Keratinocyte (primary cell): ENCODE results near the gene NUDT14. TPM values are rescaled to one million over a fixed set of nuclear protein-coding genes. Genes with fewer than 3 reads are reported as not detected.

Source experiments
- DNase-seq: peaks from one replicate; pipeline ENCODE4 v3.0.0-alpha.2; 2011; ENCODE audit warnings: low read depth, missing footprints, low spot score
- FAIRE-seq: peaks from 2 replicates; lab custom pipeline; 2011; peaks lifted over from hg19 to GRCh38; lab: Jason Lieb, UNC
- H2AFZ ChIP-seq: 2 replicates; pipeline ENCODE4 v1.6.0; 2012; ENCODE audit warnings: low read length, control low read depth, inconsistent platforms; ENCODE audit not compliant: control insufficient read depth
- H3K27ac ChIP-seq: 2 replicates; pipeline ENCODE4 v1.5.1; 2011; ENCODE audit warnings: low read length; ENCODE audit not compliant: control insufficient read depth, insufficient read depth
- H3K27me3 ChIP-seq: 3 replicates; pipeline ENCODE4 v1.6.0; 2011; ENCODE audit warnings: low read length; ENCODE audit not compliant: control insufficient read depth, insufficient read depth; ENCODE audit errors: extremely low read depth
- H3K36me3 ChIP-seq, 2 experiments: 2 replicates in 1 of 2; 3 replicates in 1 of 2; pipeline ENCODE4 v1.5.1; 2011; ENCODE audit warnings: low read length in 2 of 2, mild to moderate bottlenecking in 1 of 2; ENCODE audit not compliant: control insufficient read depth in 2 of 2, insufficient read depth in 2 of 2; ENCODE audit errors: extremely low read depth in 1 of 2
- H3K4me1 ChIP-seq: 3 replicates; pipeline ENCODE4 v1.5.1; 2011; ENCODE audit warnings: low read length; ENCODE audit not compliant: control insufficient read depth, insufficient read depth; ENCODE audit errors: extremely low read depth
- H3K4me2 ChIP-seq: 3 replicates; pipeline ENCODE4 v1.6.0; 2011; ENCODE audit warnings: low read depth, low read length; ENCODE audit not compliant: control insufficient read depth, insufficient read depth; ENCODE audit errors: extremely low read depth
- H3K4me3 ChIP-seq, 3 experiments: fragments of 200-600 bp in 1 of 3; sonication (generic) in 1 of 3; 2 replicates in 2 of 3; 3 replicates in 1 of 3; pipeline ENCODE4 v1.5.1; 2011 to 2016; ENCODE audit warnings: low read length in 3 of 3, mild to moderate bottlenecking in 3 of 3, control low read depth in 2 of 3, inconsistent platforms in 1 of 3, low read depth in 1 of 3, mixed read lengths in 1 of 3, mixed run types in 1 of 3, moderate library complexity in 1 of 3; ENCODE audit not compliant: control insufficient read depth in 2 of 3, insufficient read depth in 2 of 3; ENCODE audit errors: extremely low read depth in 1 of 3
- H3K79me2 ChIP-seq: 2 replicates; pipeline ENCODE4 v1.6.0; 2012; ENCODE audit warnings: low read length; ENCODE audit not compliant: control insufficient read depth, insufficient read depth
- H3K9ac ChIP-seq: 3 replicates; pipeline ENCODE4 v1.6.0; 2011; ENCODE audit warnings: low read length; ENCODE audit not compliant: control insufficient read depth, insufficient read depth; ENCODE audit errors: extremely low read depth
- H3K9me1 ChIP-seq: 3 replicates; pipeline ENCODE4 v1.6.0; 2011; ENCODE audit warnings: low read length; ENCODE audit not compliant: control insufficient read depth, insufficient read depth; ENCODE audit errors: extremely low read depth
- H3K9me3 ChIP-seq: 2 replicates; pipeline ENCODE4 v1.5.1; 2012; ENCODE audit warnings: low read depth, low read length; ENCODE audit not compliant: control insufficient read depth
- H4K20me1 ChIP-seq: 3 replicates; pipeline ENCODE4 v1.6.0; 2011; ENCODE audit warnings: low read length; ENCODE audit not compliant: control insufficient read depth, insufficient read depth; ENCODE audit errors: extremely low read depth
- EZH2 ChIP-seq: IDR thresholded peaks from one replicate; pipeline ENCODE4 v1.6.1; 2012; ENCODE audit warnings: inconsistent platforms, mild to moderate bottlenecking, low read length, moderate library complexity
- dilution Hi-C: fragments of 300-500 bp; cut with MboI; formaldehyde crosslinking; loops from one replicate; pipeline ENCODE4 v1.7.0; 2020; ENCODE audit warnings: low sequenced_read_pairs; ENCODE audit not compliant: extremely low pct_ligation_motif_present
- polyA plus RNA-seq, 5 experiments: library from polyadenylated mRNA; depleted of rRNA in 3 of 5; stranded (reverse) in 3 of 5; stranded (forward) in 1 of 5; unstranded in 1 of 5; fragments of >200 nt; gene quantifications; 1 replicate in 1 of 5; 2 replicates in 3 of 5; 3 replicates in 1 of 5; pipeline versions ENCODE4 v1.2.1 to v1.2.3, GENCODE V29; 2011 to 2012; ENCODE audit warnings: missing spikeins in 2 of 5, low read depth in 1 of 5, low replicate concordance in 1 of 5
- TF ChIP-seq, protein P1 (sequence below), 3 experiments: IDR thresholded peaks in 1 of 3; conservative IDR thresholded peaks in 1 of 3; optimal IDR thresholded peaks in 1 of 3; 2 replicates in 2 of 3; 3 replicates in 1 of 3; pipeline versions ENCODE3 to v1.5.1; 2011; ENCODE audit warnings: low read length in 3 of 3, mild to moderate bottlenecking in 3 of 3, moderate library complexity in 2 of 3, control low read depth in 1 of 3, inconsistent platforms in 1 of 3; ENCODE audit not compliant: insufficient read depth in 2 of 3; ENCODE audit errors: extremely low read depth in 1 of 3

NUDT14 gene
- polyA plus RNA-seq, 1 donor (not counting 4 experiments of a cell fraction or from before 2014, with no cell fraction given) = 15.6 TPM

DNA sequence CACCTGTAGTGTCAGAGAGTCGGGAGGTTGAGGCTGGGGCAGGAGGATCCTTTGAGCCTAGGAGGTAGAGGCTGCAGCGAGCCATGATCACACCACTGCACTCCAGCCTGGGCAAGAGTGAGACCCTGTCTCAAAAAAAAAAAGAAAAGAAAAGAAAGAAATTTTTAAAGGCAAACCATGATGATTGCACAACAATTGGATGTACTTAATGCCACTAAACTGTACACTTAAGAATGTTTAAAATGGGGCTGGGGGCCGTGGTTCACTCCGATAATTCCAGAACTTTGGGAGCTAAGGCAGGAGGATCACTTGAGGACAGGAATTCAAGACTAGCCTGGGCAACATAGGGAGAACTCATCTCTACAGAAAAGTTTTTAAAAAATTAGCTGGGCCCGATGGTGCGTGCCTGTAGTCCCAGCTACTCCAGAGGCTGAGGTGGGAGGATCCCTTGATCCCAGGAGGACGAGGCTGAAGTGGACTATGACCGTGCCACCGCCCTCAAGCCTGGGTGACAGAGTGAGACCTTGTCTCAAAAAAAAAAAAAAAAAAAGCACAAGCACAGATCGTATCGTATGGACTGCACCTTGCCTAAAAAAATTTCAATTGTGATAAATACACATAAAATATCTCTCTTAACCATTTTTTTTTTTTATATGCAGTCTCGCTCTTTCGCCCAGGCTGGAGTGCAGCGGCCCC lies 45.3 kb downstream of the NUDT14 start:
- no peak overlapping the region for H3K9ac ChIP-seq
- DNase-seq = no peak

DNA sequence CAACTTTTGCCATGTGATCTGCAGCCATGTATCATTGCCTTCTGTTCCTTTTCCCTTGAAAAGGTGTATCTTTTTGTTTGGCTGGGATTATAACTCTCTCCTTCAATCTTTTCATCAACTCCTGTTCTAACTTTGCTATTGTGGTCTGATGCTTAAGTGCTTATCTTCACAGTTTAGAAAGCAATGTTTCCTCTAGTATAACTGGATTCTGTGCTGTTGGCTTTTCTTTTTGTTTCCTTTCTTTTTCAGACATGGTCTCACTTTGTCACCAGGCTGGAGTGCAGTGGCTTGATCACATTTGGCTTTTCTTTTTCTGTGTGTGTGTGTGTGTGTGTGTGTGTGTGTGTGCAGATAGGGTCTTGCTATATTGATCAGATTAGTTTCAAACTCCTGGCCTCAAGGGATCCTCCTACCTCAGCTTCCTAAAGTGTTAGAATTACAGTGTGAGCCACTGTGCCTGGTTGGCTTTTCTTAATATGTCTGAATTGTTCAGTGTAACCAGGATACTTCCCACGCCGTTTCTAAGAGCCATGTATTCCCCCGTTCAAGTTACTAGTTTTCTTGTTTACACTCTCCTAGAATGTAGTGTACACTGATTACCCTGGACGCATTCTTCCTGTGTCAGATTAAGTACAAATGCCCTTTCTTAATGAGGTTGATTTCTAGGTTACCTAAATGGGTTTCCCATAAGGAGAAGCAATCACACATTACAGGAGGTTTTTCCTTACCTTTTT lies 48.0 kb downstream of the NUDT14 start:
- Histone ChIP-seq H3K79me2 (no peaks in the 10 kb centered on the region), H3K4me2 (no peak overlapping the region), H3K9me3 (no peaks in the 10 kb centered on the region), H3K9ac (no peak overlapping the region), H3K27ac (no peak overlapping the region), H3K4me3 (no peak overlapping the region), H2AFZ (no peak overlapping the region), H3K27me3 (no peaks in the 10 kb centered on the region), H3K4me1 (no peaks in the 10 kb centered on the region), H3K9me1 (no peaks in the 10 kb centered on the region), H3K36me3 (no peaks in the 10 kb centered on the region), H4K20me1 (no peaks in the 10 kb centered on the region)
- TF ChIP-seq, protein P1, sequence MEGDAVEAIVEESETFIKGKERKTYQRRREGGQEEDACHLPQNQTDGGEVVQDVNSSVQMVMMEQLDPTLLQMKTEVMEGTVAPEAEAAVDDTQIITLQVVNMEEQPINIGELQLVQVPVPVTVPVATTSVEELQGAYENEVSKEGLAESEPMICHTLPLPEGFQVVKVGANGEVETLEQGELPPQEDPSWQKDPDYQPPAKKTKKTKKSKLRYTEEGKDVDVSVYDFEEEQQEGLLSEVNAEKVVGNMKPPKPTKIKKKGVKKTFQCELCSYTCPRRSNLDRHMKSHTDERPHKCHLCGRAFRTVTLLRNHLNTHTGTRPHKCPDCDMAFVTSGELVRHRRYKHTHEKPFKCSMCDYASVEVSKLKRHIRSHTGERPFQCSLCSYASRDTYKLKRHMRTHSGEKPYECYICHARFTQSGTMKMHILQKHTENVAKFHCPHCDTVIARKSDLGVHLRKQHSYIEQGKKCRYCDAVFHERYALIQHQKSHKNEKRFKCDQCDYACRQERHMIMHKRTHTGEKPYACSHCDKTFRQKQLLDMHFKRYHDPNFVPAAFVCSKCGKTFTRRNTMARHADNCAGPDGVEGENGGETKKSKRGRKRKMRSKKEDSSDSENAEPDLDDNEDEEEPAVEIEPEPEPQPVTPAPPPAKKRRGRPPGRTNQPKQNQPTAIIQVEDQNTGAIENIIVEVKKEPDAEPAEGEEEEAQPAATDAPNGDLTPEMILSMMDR (optimal IDR thresholded peaks at IDR 0.05 in 1 of 3, IDR thresholded peaks at IDR 0.05 in 1 of 3, conservative IDR thresholded peaks at IDR 0.05 in 1 of 3; ENCODE audit: extremely low read depth in 1 of 3, insufficient read depth in 2 of 3, low read length in 3 of 3) = no peak
- TF ChIP-seq EZH2 = no peak
- FAIRE-seq (no peak), DNase-seq (no peak)
- dilution Hi-C loops = no loop called here

More for the DNA sequence above, 45.3 kb downstream of the NUDT14 start:
- H3K9me1 ChIP-seq = no peaks in the 10 kb centered on the region
- no peaks in the 10 kb centered on the region for H3K79me2 ChIP-seq
- no peak overlapping the region for H2AFZ ChIP-seq
- no peaks in the 10 kb centered on the region for H3K4me1 ChIP-seq
- H3K9me3 ChIP-seq = peaks cover 7% of the 10 kb centered on the region
- H3K36me3 ChIP-seq = peaks cover 4 to 8% of the 10 kb centered on the region in 2 experiments
- dilution Hi-C loops = no loop called here
- H3K4me3 ChIP-seq = no peak overlapping the region
- no peaks in the 10 kb centered on the region for H3K27me3 ChIP-seq
- no peak overlapping the region for H3K4me2 ChIP-seq
- no peak for FAIRE-seq
- no peak overlapping the region for H3K27ac ChIP-seq
- no peaks in the 10 kb centered on the region for H4K20me1 ChIP-seq
- TF ChIP-seq EZH2 = no peak
- TF ChIP-seq, protein P1 (optimal IDR thresholded peaks at IDR 0.05 in 1 of 3, IDR thresholded peaks at IDR 0.05 in 1 of 3, conservative IDR thresholded peaks at IDR 0.05 in 1 of 3; ENCODE audit: extremely low read depth in 1 of 3, insufficient read depth in 2 of 3, low read length in 3 of 3) = no peak
